AG10803 (cell line): ENCODE results near the gene PRPF19.

Experiments
- DNase-seq: peaks from one replicate; pipeline ENCODE4 v3.0.0; 2010; ENCODE audit warnings: low read depth
- H3K4me3 ChIP-seq: 2 replicates; pipeline ENCODE4 v1.5.1; 2011; ENCODE audit warnings: mild to moderate bottlenecking, low read length, control low read depth
- TF ChIP-seq, protein P1 (sequence below): conservative IDR thresholded peaks from 2 replicates; pipeline ENCODE4 v1.5.1; 2011; ENCODE audit warnings: mild to moderate bottlenecking, low read length, control low read depth, inconsistent platforms

Gene PRPF19

DNA sequence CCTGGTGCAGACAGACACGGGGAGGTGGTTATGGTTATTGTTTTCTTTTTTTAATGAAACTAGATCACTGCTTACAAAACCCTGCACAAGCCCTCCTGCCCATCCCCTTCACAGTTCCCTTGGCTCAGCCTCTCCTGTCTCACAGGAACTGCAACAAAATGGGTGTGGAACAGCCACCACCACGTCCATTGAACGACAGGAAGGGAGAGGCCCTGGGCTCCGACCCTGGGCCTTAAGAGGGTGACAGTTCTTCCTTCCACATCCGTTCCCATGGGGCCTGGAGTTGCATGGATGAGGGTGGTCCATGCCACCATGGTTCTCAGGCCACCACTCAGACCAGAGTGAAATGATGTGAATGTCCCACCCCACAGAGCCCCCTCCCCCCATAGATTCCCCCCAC, 15.7 kb downstream of the PRPF19 start:
- H3K4me3 ChIP-seq = no peak overlapping the region
- DNase-seq = no peak
- TF ChIP-seq, protein P1, sequence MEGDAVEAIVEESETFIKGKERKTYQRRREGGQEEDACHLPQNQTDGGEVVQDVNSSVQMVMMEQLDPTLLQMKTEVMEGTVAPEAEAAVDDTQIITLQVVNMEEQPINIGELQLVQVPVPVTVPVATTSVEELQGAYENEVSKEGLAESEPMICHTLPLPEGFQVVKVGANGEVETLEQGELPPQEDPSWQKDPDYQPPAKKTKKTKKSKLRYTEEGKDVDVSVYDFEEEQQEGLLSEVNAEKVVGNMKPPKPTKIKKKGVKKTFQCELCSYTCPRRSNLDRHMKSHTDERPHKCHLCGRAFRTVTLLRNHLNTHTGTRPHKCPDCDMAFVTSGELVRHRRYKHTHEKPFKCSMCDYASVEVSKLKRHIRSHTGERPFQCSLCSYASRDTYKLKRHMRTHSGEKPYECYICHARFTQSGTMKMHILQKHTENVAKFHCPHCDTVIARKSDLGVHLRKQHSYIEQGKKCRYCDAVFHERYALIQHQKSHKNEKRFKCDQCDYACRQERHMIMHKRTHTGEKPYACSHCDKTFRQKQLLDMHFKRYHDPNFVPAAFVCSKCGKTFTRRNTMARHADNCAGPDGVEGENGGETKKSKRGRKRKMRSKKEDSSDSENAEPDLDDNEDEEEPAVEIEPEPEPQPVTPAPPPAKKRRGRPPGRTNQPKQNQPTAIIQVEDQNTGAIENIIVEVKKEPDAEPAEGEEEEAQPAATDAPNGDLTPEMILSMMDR = no peak

DNA sequence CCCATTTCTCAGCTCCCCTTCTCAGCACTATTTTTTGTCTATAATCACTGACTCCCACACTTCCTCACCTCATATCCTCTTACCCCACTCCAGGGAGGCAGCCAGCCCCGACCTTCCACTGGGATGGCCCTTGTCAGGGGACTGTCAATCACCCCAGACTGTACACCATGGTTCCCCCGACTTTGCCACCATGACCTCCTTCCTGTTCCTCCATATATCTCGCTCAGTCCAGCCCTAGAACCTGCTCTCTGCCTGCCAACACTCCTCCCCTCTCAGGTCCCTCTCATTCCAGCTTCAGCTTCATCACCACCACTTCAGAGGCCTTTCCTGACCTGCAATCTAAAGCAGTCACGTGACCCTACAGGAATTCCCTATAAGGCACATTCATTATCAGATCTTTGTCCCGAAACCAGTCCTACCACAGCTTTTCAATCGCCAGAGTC, 16.5 kb downstream of the PRPF19 start:
- no peak for DNase-seq
- TF ChIP-seq, protein P1 = no peak
- H3K4me3 ChIP-seq = no peak overlapping the region

DNA sequence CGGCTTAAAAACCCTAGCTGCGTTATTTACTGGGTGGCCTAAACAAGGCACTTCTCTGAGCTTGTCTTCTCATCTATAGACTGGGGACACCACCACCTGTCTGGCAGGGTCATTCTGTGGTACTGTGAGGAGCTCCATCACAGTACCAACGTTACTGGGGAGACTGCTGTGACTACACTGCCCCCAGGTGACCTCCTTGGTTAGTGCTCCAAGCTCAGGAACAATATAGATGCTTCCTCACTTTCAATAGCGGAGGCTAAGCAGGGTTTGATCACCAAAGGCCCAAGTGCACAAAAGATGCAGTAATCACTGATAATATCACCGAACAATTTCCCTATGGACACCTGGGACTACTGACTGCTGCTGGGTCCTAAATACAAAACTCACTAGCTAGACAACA, 18.8 kb downstream of the PRPF19 start:
- peak; percentile 41 for DNase-seq
- no peak overlapping the region for H3K4me3 ChIP-seq
- TF ChIP-seq, protein P1 = peak; percentile 74

DNA sequence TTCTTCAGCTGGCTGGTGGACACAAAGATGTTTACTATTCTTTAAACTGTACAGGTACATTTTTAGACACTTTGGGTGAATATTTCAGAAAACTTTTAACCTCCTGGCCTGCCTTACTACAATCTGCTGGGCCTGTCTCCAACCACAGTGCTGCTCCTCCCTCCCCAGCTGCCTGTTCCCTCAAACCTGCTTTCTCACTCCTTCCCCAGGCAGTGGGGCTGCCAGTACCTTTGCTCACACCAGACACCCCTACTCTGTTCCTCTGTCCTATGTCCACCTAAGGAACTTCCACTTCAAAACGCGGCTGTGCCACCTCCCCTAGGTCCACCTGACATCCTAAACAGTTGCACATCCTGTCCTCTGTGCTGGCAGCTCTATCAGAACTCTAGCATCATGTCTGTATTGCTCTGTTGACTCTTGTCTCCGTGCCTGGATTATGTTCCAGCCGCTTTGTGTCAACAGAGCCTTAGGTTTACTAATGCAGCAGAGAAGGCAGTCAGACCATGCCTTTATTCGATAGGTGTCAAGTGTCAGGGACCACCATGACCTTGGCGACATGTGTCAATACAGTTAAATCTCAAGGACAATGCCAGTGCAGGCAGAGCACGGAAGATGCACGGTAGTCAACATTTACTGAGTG, 25.6 kb downstream of the PRPF19 start:
- TF ChIP-seq, protein P1 = no peak
- DNase-seq = no peak
- H3K4me3 ChIP-seq = no peak overlapping the region

DNA sequence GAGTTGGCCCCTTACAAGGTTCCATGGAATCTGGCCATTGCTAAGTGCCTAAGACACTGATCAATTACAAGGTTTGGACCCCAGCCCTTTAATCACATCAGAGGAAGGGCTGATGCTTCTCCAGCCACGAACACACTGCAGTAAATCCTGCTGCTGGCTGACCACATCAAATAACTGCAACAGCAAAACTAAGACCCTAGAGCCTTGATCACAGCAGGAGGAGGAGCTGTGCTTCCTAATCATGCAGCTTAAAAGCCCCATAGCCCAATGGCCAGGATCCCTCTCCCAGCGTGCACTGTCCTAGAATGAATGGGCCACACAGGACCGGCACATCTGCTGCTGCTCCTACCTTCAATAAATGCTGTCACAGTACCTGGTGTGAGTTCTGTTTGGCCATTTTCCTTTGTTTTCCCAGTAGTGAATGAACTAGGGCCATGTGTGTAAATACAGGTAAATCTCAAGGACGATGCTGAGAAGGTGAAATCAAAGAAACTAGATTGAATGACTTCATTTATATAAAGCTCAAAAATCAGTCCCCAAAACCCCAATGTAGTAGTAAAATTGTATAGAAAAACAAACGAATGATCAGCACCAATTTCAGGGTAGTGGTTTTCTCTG, 26.3 kb downstream of the PRPF19 start:
- TF ChIP-seq, protein P1 = no peak
- DNase-seq = no peak
- no peak overlapping the region for H3K4me3 ChIP-seq

DNA sequence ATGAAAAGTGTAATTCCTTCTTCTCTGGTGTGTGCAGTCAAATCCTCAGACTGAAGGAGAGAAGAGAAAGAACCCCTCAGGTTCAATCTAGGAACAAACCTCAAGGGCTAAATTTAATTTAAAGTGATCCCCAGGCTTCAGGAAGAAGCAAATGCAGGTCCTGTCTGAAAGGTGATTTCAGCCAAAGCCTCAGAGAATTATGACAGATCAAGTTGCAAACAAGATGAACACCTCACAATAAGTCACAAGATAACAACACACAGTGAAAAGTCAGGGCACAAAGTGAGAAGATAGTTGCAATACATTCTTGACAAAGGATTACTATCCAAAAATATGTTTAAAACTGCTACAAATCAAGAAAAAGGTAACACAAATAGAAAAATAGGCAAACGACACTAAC, 27.3 kb downstream of the PRPF19 start:
- TF ChIP-seq, protein P1 = no peak
- DNase-seq = no peak
- H3K4me3 ChIP-seq = no peak overlapping the region
